ENCODE data around the gene STK33.

DNA sequence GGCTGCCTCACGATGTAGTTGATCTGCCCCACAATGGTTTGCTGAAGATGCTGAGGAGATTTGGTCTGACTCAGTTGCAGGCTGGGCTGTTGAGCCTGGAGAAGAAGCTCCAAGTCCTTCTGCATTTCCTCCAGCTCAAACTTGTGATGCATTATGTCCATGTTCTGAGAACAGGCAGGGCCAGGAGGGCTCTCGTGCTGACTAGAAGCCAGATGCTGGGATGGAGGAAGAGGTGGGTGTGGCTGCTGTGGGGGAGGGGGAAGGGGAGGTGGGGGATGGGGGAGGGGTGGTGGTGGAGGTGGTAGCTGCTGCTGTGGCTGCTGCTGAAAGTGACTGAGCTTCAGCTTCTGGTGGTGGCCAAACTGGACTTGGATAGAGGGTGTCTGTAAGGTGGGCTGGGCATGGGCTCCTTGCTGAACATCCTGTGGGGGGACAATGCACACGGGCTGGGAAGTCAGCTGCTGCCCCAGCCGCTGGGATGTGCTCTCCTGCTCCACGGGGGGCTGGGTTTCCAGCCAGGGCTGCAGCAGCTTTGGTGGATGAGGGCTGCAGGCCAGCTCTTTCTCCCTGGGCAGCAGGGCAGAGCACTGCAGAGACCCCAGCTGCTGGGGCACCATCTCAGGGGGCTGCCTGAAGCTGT is 46.4 kb upstream of the STK33 start:
- no peak for TF ChIP-seq CTCF (IDR thresholded peaks at IDR 0.05; ENCODE audit: low read length)
- no peak for TF ChIP-seq EZH2 (optimal IDR thresholded peaks at IDR 0.05; ENCODE audit: low read depth, low read length)
- TF ChIP-seq EZH2phosphoT487 (IDR thresholded peaks at IDR 0.05; ENCODE audit: low read length): no peak
